Upper lobe of right lung (tissue), 1 donor: Measurements from ENCODE around the gene AGPAT4. TPM values are rescaled to one million over a fixed set of nuclear protein-coding genes. Genes with fewer than 3 reads are reported as not detected.

ENCODE experiments used
- ATAC-seq: fragments of 200-7000 bp; cut with Tn5 transposase; one replicate; pipeline ENCODE4 v1.9.1; 2020; ENCODE audit warnings: mild to moderate bottlenecking, moderate library complexity
- DNase-seq: peaks from one replicate; pipeline ENCODE4 v3.0.0-alpha.2; 2020
- H3K27ac ChIP-seq: fragments of 200-600 bp; one replicate; pipeline ENCODE4 v1.8.0; 2022
- H3K27me3 ChIP-seq: fragments of 200-600 bp; one replicate; pipeline ENCODE4 v1.8.0; 2022; ENCODE audit warnings: mild to moderate bottlenecking
- H3K36me3 ChIP-seq: fragments of 200-600 bp; one replicate; pipeline ENCODE4 v1.8.0; 2022
- H3K4me1 ChIP-seq: fragments of 200-600 bp; one replicate; pipeline ENCODE4 v1.8.0; 2022
- H3K4me3 ChIP-seq: fragments of 200-600 bp; one replicate; pipeline ENCODE4 v1.8.0; 2022; ENCODE audit warnings: mild to moderate bottlenecking
- H3K9me3 ChIP-seq: fragments of 200-600 bp; one replicate; pipeline ENCODE4 v1.8.0; 2022
- intact Hi-C: fragments of 100-400 bp; cut with DNase I; formaldehyde crosslinking; loops from one replicate; pipeline ENCODE4 v1.11.0; 2022
- total RNA-seq: library from RNA; stranded (reverse); fragmentation: NEBNext Ultra II Directional; extraction: Animal tissue kit (Norgen Biotek cat#: 25700); gene quantifications from one replicate; pipeline ENCODE4 v1.2.1, GENCODE V29; 2021
- TF ChIP-seq, protein P1 (sequence below): fragments of 200-600 bp; IDR thresholded peaks from one replicate; pipeline ENCODE4 v1.8.0; 2022; ENCODE audit warnings: antibody characterized with exemption
- donor health status: DM: no; HTN: yes; CAD: no; lungs with severe emphysema.

Gene AGPAT4
- total RNA-seq, 1 donor from 2014 or later, result 16.6 TPM

DNA sequence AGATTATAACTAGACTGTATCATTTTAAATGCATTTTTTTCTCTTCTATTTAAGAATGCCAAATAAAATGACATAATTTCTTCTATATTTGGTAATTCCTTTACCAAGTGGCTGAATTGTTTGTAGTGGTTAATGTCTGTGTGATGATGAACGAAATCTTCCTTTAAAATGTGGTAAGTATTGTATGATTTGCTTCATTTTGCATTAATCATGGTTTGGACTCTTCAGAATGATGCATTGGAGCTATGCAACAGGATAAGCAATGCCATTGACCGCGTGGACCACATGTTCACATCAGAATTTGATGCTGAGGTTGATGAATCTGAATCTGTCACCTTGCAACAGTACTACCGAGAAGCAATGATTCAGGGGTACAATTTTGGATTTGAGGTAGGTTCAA is 182.7 kb downstream of the AGPAT4 start:
- no peaks in the 10 kb centered on the region for H3K9me3 ChIP-seq
- H3K4me3 ChIP-seq, result no peak overlapping the region
- TF ChIP-seq, protein P1, sequence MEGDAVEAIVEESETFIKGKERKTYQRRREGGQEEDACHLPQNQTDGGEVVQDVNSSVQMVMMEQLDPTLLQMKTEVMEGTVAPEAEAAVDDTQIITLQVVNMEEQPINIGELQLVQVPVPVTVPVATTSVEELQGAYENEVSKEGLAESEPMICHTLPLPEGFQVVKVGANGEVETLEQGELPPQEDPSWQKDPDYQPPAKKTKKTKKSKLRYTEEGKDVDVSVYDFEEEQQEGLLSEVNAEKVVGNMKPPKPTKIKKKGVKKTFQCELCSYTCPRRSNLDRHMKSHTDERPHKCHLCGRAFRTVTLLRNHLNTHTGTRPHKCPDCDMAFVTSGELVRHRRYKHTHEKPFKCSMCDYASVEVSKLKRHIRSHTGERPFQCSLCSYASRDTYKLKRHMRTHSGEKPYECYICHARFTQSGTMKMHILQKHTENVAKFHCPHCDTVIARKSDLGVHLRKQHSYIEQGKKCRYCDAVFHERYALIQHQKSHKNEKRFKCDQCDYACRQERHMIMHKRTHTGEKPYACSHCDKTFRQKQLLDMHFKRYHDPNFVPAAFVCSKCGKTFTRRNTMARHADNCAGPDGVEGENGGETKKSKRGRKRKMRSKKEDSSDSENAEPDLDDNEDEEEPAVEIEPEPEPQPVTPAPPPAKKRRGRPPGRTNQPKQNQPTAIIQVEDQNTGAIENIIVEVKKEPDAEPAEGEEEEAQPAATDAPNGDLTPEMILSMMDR, result no peak
- intact Hi-C loops, result no loop called here
- H3K27me3 ChIP-seq, result no peaks in the 10 kb centered on the region
- DNase-seq, result no peak
- H3K36me3 ChIP-seq, result peaks cover 83% of the 10 kb centered on the region
- ATAC-seq, result no peak
- H3K27ac ChIP-seq, result no peak overlapping the region
- H3K4me1 ChIP-seq, result no peaks in the 10 kb centered on the region

DNA sequence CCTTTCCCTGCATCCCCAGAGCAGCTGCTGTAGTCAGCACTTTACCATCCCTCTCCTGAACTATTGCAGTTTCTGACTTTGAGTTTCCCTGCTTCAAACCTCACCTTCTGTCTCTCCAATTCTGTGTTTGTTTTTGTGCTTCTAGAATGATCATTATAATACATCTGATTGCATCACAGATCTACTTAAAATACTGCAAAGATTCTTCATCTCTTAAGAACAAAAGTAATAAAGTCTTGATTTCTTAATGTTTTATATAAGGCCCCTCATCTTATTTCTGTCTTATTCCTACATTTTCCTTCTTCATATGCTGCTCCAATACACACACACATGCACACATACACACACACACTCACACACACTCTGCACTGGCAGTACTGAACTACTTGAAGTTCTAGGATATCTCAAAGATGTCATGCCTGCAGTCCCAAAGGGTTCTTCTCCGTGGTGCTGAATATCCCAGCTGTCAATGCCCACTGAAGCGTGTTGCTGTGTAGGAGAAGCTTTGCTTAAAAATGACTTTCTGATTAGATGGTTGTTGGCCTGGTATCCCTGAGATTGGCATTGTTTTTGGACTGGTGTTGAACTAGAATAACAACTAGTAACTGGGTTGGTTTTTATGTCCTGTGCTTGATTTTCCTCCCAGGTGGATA is 185.1 kb downstream of the AGPAT4 start:
- ATAC-seq (no peak), DNase-seq (no peak)
- H3K36me3 ChIP-seq, result peaks cover 92% of the 10 kb centered on the region
- no peak overlapping the region for H3K27ac ChIP-seq
- H3K9me3 ChIP-seq, result no peaks in the 10 kb centered on the region
- no peaks in the 10 kb centered on the region for H3K4me1 ChIP-seq
- no peaks in the 10 kb centered on the region for H3K27me3 ChIP-seq
- H3K4me3 ChIP-seq, result no peak overlapping the region
- TF ChIP-seq, protein P1, result no peak
- intact Hi-C loops, result no loop called here

DNA sequence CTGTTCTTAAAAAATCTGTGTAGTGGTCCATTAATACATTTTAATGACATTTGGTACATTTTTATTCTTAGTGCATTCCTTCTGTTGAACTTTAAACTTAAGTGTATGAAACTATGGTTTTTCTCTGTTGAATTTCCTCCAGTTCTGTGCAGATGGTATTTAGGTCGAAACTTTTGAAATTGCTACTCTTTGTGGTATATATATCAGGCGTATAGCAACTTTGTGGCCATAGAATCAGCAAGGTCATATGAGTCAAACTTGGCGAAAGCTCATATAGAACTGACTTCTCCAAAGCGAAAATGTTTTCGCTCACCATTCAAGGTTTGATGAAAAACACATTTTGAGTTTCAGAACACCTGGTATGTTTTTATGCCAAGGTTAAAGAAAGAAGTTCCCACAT is 188.6 kb downstream of the AGPAT4 start:
- Histone ChIP-seq H3K36me3 (peaks cover 97% of the 10 kb centered on the region), H3K9me3 (no peaks in the 10 kb centered on the region), H3K4me1 (no peaks in the 10 kb centered on the region), H3K4me3 (no peak overlapping the region), H3K27me3 (no peaks in the 10 kb centered on the region), H3K27ac (no peak overlapping the region)
- no peak for ATAC-seq
- intact Hi-C loops, result no loop called here
- DNase-seq, result no peak
- TF ChIP-seq, protein P1, result no peak

DNA sequence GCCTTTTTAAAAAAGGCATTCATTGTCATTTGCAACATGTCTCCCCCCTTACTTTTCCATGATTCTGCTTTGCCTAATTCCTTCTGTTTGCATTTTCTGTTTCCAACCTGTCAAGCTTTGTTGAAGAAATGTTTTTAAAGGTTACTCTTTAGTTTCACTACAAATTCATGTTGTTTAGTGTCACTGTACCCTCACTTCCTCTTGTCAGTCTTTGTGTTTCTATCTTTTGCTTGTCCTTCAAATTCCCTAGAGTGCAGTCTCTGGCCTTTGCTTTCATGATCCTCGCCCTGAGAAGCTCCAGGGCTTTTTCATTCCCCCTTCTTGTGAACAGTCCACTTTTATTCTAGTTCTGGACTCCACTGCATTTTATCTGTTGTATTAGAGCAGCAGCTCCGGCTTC is 191.6 kb downstream of the AGPAT4 start:
- TF ChIP-seq, protein P1, result no peak
- ATAC-seq (no peak), DNase-seq (no peak)
- no peak overlapping the region for H3K27ac ChIP-seq
- H3K36me3 ChIP-seq, result peaks cover 87% of the 10 kb centered on the region
- intact Hi-C loops, result no loop called here
- no peaks in the 10 kb centered on the region for H3K9me3 ChIP-seq
- H3K27me3 ChIP-seq, result no peaks in the 10 kb centered on the region
- H3K4me1 ChIP-seq, result no peaks in the 10 kb centered on the region
- H3K4me3 ChIP-seq, result no peak overlapping the region

DNA sequence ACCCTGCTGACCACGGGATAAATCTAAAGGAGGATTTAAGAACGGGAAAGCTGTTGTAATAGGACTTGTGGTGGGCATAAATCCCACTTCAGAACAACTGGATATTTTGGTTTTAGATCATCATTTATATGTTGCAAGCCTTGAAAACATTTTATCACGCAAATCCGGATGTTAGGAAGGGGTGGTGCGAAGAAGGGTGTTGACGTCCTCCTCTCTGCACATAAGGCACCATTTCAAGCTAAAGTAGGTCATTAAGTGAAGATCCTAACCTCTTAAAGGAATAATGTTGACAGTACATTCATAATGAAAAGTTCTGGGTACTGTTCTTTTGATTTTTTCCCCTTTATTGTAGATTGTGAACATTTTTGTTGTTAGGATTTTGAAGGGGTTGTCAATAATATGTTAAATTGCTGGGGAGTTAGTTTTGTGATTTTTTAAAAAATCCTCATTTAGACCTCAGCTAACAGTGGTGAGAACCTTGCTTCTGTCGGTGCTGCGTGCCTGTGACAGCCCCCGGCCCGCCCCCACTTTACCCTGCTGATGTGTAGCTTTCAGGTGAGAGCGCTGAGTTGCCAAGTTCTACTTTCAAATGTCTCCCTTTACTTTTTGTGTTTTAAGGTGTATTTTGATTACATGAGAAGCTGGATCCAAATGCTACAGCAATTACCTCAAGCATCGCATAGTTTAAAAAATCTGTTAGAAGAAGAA is 193.4 kb downstream of the AGPAT4 start:
- Histone ChIP-seq H3K9me3 (no peaks in the 10 kb centered on the region), H3K27me3 (no peaks in the 10 kb centered on the region), H3K4me3 (no peak overlapping the region), H3K4me1 (no peaks in the 10 kb centered on the region), H3K36me3 (peaks cover 89% of the 10 kb centered on the region), H3K27ac (no peak overlapping the region)
- ATAC-seq (no peak), DNase-seq (no peak)
- intact Hi-C loops, result no loop called here
- TF ChIP-seq, protein P1, result no peak
